GM10266 (cell line): Measurements from ENCODE around the gene NRL.
"Not testable (repeated sequence)": the region's sequence is repeated elsewhere in the genome, so short reads cannot be mapped to it uniquely, and the experiment has no call there.

Experiments used
- DNase-seq: peaks from one replicate; pipeline ENCODE4 v3.0.0; 2012; ENCODE audit errors: extremely low spot score
- CTCF ChIP-seq: IDR thresholded peaks from 2 replicates; pipeline ENCODE4 v1.5.1; 2012; ENCODE audit warnings: mild to moderate bottlenecking, low read depth; ENCODE audit not compliant: control insufficient read depth, insufficient read depth; ENCODE audit errors: missing control alignments

The NRL gene

DNA sequence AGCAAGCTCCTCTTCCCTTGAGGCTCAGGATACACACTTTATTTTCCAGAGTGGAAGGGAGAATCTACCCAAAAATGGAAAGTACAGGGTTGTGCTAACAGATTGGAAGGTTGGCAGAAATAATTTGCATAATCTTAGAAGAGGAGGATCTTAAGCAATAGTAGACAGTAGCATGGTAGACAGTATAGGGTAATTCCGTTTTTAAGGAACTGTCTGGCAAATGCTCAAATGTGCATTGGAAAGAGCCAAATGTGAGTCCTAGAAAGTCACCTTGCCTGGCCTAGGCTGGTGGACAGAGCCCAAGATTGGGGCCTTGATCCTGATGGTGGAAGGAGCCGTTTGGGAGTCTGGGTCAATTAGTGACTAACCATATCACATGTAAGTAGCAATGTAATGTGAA is 76.1 kb downstream of the NRL start:
- DNase-seq = no peak
- no peak for TF ChIP-seq CTCF

DNA sequence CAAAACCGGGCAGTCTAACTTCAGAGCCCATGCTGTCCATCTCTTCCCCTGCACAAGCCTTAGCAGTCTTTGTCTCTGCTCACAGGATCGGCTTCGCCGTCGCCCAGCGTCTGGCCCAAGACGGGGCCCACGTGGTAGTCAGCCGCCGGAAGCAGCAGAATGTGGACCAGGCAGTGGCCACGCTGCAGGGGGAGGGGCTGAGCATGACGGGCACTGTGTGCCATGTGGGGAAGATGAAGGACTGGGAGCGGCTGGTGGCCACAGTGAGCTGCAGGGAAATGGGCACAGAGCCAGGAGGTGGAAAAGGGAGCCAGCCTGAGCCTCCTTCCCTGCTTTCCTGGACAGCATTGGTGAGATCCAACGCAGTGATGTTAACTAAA is 77.1 kb downstream of the NRL start:
- DNase-seq = no peak
- TF ChIP-seq CTCF = no peak

DNA sequence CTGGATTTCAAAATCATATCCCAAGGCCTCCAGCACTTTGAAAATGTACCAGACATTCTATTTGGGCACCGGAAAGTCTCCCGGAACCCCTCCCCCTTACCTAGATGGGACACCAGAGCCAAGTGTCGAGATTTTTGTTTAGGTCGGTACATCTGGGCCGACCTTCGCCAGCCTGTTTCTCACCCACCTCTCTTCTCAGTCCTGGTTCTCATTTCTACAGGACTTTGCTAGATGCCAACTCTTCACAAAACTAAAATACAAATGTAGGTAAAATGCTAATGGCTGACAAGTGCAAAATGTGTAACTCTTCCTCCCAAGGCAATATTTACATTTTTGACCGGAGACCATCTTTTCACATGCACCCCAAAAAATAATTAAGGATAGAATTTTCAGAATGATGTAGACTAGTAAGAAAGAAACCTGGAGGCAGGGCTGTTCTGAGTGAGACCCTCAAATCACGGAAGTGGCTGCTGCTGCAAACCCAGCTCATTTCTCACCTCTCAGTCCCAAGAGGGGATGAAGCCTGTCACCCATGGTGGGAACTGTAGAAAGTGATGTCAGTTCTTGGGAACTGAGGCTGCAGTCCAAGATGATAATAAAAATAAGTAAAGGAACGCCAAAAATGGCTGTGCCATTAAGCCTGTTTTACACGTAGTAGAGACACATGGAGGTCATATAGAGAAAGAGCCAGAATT is 77.6 kb downstream of the NRL start:
- not testable (repeated sequence) for DNase-seq

GRCh38 chr14:24036169-24036962 is 78.4 kb downstream of the NRL start:
- DNase-seq = peak; percentile 80
- TF ChIP-seq CTCF = peak; percentile 78

DNA sequence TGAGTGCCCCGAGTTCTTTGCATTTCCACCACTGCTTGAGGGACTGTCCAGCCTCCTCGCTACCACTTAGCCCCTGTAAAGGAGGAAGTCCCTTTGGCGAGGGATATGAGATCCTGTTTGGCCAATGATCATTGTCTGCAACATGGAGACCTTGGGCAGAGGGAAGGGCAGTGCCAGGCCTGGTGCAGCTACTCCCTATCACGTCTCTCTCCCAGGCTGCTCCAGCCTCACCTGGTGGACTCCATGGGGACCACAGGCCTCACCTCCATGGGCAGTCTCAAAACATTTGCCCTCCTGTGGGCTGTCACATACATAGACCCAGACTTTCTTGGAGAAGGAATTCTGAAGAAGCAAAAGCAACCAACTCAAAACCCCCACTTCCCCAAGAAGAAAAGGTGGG is 79.0 kb downstream of the NRL start:
- DNase-seq = not testable (repeated sequence)

- DNase-seq = no peak
- no peak for TF ChIP-seq CTCF
Measured at GRCh38 chr14:24032727-24033418, 81.9 kb downstream of the NRL start.

DNA sequence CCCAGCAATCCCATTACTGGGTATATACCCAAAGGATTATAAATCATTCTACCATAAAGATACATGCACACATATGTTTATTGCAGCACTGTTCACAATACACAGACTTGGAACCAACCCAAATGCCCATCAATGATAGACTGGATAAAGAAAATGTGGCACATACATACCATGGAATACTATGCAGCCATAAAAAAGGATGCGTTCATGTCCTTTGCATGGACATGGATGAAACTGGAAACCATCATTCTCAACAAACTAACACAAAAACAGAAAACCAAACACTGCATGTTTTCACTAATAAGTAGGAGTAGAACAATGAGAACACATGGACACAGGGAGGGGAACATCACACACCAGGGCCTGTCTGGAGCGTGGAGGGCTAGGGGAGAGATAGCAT is 83.4 kb downstream of the NRL start:
- not testable (repeated sequence) for DNase-seq

DNA sequence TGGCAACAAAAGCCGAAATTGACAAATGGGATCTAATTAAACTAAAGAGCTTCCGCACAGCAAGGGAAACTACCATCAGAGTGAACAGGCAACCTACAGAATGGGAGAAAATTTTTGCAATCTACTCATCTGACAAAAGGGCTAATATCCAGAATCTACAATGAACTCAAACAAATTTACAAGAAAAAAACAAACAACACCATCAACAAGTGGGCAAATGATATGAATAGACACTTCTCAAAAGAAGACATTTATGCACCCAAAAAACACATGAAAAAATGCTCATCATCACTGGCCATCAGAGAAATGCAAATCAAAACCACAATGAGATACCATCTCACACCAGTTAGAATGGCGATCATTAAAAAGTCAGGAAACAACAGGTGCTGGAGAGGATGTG is 85.1 kb downstream of the NRL start:
- not testable (repeated sequence) for DNase-seq
